GM12872 (cell line): ENCODE data around the gene EMB.

Experiments used
- TF ChIP-seq, protein P1 (sequence below): IDR thresholded peaks from 3 replicates; pipeline ENCODE4 v1.5.1; 2011; ENCODE audit warnings: low read depth, mild to moderate bottlenecking, low read length, moderate library complexity; ENCODE audit not compliant: insufficient read depth

The EMB gene, protein sequence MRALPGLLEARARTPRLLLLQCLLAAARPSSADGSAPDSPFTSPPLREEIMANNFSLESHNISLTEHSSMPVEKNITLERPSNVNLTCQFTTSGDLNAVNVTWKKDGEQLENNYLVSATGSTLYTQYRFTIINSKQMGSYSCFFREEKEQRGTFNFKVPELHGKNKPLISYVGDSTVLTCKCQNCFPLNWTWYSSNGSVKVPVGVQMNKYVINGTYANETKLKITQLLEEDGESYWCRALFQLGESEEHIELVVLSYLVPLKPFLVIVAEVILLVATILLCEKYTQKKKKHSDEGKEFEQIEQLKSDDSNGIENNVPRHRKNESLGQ

DNA sequence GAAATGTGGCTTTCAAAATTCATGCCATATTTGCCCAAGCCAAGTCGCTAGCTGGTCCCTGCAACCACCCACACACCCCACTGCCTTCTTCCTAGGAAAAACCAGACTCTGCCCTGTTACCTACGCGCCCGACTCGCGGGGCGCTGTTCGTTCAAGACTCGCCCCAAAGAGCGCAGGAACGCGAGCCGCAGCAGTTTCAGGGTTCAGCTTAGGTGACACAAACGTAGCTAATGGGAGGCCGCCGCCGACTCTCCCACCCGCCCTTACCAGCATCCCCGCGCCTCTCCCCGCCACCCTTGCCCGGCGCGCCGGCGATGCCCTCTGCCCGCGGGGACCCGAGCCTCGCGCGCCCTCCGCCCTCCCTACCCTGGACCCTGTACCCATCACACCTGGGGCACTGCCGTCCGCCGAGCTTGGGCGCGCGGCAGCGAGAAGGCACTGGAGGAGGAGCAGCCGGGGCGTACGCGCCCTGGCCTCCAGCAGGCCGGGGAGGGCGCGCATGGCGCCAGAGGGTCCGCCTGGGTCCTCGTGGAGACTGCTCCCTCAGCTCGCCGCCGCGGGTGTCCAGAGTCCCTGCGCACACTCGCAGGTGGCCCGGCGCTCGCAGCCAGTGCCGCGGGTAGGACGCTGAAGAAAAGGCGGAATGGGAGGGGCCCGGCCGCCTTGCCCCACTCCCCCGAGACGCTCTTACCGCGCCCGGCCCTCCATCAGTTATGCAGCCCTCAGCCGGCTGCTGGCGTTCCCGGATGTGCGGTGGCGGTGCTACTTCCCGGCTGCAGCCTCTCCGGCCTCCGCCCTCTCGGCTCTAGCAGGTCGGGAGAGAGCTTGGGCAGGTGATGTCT is at the start of gene EMB:
TSS of gene EMB (minus strand) at position 638 of the 842 bp plus-strand sequence. CDS start at position 501, 137 bp downstream.
- TF ChIP-seq, protein P1, sequence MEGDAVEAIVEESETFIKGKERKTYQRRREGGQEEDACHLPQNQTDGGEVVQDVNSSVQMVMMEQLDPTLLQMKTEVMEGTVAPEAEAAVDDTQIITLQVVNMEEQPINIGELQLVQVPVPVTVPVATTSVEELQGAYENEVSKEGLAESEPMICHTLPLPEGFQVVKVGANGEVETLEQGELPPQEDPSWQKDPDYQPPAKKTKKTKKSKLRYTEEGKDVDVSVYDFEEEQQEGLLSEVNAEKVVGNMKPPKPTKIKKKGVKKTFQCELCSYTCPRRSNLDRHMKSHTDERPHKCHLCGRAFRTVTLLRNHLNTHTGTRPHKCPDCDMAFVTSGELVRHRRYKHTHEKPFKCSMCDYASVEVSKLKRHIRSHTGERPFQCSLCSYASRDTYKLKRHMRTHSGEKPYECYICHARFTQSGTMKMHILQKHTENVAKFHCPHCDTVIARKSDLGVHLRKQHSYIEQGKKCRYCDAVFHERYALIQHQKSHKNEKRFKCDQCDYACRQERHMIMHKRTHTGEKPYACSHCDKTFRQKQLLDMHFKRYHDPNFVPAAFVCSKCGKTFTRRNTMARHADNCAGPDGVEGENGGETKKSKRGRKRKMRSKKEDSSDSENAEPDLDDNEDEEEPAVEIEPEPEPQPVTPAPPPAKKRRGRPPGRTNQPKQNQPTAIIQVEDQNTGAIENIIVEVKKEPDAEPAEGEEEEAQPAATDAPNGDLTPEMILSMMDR, result peak; percentile 62

DNA sequence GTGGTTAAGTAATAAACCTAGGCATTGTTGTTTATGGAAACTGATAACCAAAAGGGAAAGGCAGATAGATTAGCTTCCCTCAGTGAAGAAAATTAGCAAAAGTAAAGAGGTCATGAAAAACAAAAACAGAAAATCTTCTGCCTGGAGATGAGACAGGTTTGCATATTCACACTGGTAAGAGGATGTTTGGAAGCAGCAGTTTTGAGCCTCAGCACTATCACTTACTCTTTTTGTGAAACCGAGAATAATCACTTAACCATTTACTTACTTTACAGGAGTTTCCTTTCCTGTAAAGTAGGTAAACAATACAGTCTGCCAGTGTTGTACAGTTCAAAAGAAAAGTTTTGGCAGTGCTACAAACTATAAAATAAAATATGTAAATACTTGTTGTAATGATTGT is 35.5 kb upstream of the EMB start:
- TF ChIP-seq, protein P1, result no peak

DNA sequence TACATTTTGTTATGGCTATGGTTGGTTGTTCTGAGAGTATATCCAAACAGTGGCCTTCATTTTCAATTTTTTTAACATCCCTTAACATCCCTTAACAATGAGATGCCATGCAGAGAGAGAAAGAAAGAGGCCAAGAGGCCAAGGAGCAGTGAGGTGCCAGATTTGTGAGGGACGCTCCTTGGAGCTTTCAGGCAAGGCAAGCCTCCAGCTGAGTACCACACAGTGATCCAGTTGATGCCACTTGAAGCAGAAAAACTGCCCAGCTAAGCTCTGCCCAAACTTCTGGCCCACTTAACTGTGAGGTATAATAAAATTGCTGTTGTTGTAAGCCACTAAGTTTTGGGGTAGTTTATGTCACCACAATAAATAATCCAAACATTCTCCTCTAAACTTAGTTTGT is 22.6 kb upstream of the EMB start:
- TF ChIP-seq, protein P1, result no peak

DNA sequence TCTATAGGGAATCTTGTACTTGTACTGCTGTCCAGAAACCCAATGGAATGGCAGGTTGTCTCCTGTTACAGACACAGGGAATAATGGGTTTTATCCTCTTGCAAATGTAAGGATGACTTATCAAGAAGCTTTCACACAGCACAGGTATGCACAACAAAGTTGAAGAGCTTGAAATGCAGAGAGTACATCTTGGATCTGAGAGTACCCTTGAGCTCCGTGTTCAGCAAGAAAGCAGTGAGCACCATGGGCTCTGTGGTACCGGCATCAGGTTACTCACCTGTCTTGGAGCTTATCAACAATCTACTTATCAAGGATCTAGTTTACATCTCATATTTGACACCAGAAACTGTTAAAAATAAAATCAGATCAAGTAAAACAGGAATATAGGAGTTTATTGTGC is 22.0 kb upstream of the EMB start:
- TF ChIP-seq, protein P1, result no peak

DNA sequence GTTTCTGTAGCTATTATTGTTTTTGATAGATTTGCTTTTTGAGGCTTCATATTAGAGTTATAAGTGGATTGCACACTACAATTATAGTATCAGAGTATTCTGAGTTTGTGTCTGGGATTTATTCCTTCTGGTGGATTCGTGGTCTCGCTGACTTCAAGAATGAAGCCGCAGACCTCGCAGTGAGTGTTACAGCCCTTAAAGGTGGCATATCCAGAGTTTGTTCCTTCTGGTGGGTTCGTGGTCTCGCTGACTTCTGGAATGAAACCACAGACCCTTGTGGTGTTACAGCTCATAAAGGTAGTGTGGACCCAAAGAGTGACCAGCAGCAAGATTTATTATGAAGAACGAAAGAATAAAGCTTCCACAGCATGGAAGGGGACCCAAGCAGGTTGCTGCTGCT is 6.9 kb upstream of the EMB start:
- TF ChIP-seq, protein P1, result no peak

DNA sequence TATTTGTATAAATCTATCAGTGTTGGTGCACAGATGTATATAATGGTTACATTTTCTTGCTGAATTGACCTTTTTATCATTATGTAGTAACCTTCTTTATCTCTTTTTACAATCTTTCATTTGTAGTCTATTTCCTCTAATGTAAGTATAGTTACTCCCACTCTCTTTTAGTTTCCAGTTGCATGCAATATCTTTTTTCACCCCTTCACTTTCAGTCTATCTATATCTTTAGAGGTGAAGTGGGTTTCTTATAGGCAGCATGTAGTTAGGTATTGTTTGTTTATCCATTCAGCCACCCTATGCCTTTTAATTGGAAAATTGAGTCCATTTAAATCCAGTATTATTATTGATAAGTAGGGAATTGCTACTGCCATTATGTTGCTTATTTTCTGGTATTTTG is 6.1 kb upstream of the EMB start:
- TF ChIP-seq, protein P1, result no peak

DNA sequence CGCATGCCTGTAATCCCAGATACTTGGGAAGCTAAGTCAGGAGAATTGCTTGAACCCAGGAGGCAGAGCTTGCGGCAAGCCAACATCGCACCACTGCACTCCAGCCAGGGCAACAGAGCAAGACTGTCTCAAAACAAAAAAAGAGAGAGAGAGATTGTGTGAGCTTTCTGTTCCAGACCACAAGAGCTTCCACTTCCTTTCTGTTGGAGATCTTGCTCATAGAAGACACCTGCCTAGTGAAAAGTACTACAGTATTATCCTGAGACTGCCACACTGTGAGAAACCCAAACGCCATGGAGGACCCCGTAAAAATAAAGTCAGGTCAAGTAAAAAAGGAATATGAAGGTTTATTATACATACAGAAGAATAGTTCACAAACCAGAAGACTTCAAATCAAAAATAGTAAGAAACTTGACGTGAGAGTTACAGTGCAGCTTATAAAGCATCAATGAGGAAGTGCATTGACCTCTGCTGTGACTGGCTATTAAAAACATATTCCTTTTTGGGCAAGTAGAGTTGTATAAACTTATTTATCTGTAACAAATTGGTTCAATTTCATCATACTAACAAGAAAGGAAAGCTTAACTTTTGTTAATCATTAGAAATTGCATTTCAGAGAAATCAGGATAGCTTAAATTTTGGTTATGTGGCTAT is 4.3 kb upstream of the EMB start:
- TF ChIP-seq, protein P1, result no peak
